HEK293T (cell line): ENCODE measurements around the gene NPAS3.

ENCODE experiments used
- CTCF ChIA-PET: fragments of 350-600 bp; formaldehyde crosslinking; extraction: SDS; loops from one replicate; lab custom pipeline; 2021; ENCODE audit warnings: antibody characterized with exemption, inconsistent platforms; lab: Yijun Ruan, JAX
- POLR2A ChIA-PET: fragments of 350-600 bp; formaldehyde crosslinking; extraction: SDS; loops from one replicate; lab custom pipeline; 2020; ENCODE audit warnings: antibody characterized with exemption, inconsistent platforms; lab: Yijun Ruan, JAX
- DNase-seq: peaks from one replicate; pipeline ENCODE4 v3.0.0; 2012; ENCODE audit warnings: mixed read lengths; ENCODE audit errors: extremely low spot score
- ARNT ChIP-seq: fragments of 450-650 bp; IDR thresholded peaks from 2 replicates; pipeline ENCODE4 v1.6.1; 2017; ENCODE audit warnings: mild to moderate bottlenecking
- BHLHE40 ChIP-seq: fragments of 450-650 bp; IDR thresholded peaks from 2 replicates; pipeline ENCODE4 v1.6.1; 2016; ENCODE audit warnings: mild to moderate bottlenecking, moderate library complexity, borderline replicate concordance
- CTBP1 ChIP-seq: fragments of 450-650 bp; IDR thresholded peaks from 2 replicates; pipeline ENCODE4 v1.6.1; 2016; ENCODE audit warnings: borderline replicate concordance
- ELF4 ChIP-seq: fragments of 450-650 bp; IDR thresholded peaks from 2 replicates; pipeline ENCODE4 v1.6.1; 2017; ENCODE audit warnings: antibody characterized with exemption
- FOXA1 ChIP-seq: fragments of 450-650 bp; IDR thresholded peaks from 2 replicates; pipeline ENCODE4 v1.6.1; 2016; ENCODE audit warnings: mild to moderate bottlenecking
- FOXK2 ChIP-seq: fragments of 450-650 bp; IDR thresholded peaks from 2 replicates; pipeline ENCODE4 v1.6.1; 2016; ENCODE audit warnings: mild to moderate bottlenecking
- FOXM1 ChIP-seq: fragments of 450-650 bp; IDR thresholded peaks from 2 replicates; pipeline ENCODE4 v1.6.1; 2017; ENCODE audit warnings: mild to moderate bottlenecking, borderline replicate concordance
- HDGF ChIP-seq: fragments of 450-650 bp; IDR thresholded peaks from 2 replicates; pipeline ENCODE4 v1.6.1; 2017; ENCODE audit warnings: antibody characterized with exemption, borderline replicate concordance
- L3MBTL2 ChIP-seq: fragments of 450-650 bp; conservative IDR thresholded peaks from 2 replicates; pipeline ENCODE4 v1.6.1; 2016; ENCODE audit warnings: mild to moderate bottlenecking
- LEF1 ChIP-seq: fragments of 450-650 bp; IDR thresholded peaks from 2 replicates; pipeline ENCODE4 v1.6.1; 2017; ENCODE audit warnings: mild to moderate bottlenecking, borderline replicate concordance
- NFRKB ChIP-seq: fragments of 450-650 bp; IDR thresholded peaks from 2 replicates; pipeline ENCODE4 v1.6.1; 2016; ENCODE audit warnings: mild to moderate bottlenecking, moderate library complexity
- PKNOX1 ChIP-seq: fragments of 450-650 bp; IDR thresholded peaks from 2 replicates; pipeline ENCODE4 v1.6.1; 2016
- SP1 ChIP-seq: fragments of 450-650 bp; IDR thresholded peaks from 2 replicates; pipeline ENCODE4 v1.6.1; 2017
- SUZ12 ChIP-seq: fragments of 450-650 bp; IDR thresholded peaks from 2 replicates; pipeline ENCODE4 v1.6.1; 2016; ENCODE audit warnings: mild to moderate bottlenecking
- TARDBP ChIP-seq: fragments of 450-650 bp; IDR thresholded peaks from 2 replicates; pipeline ENCODE4 v1.6.1; 2016
- ZNF384 ChIP-seq: fragments of 450-650 bp; IDR thresholded peaks from 2 replicates; pipeline ENCODE4 v1.6.1; 2016

The NPAS3 gene

DNA sequence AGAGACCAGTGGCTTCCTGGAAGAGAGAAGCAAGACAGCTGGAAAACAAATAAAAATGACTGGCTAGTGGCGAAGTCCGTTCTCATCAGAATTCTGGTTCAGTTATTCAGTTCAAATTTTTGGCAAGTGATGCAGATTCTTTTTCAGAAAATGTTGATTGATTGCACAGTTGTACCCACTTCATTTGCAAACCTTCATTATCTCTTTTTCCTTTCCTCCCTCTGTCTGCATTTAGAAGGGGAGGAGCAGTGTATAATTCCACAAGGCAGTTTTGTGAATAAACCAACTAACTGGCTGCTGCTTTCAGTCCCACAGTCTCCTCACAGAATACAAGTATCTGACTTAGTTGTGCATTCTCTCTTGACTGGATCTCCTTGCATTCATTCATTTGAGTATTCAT is 417.5 kb downstream of the NPAS3 start:
- POLR2A ChIA-PET = no interaction called here
- TF ChIP-seq PKNOX1 = no peak
- TF ChIP-seq SUZ12 = no peak
- no peak for TF ChIP-seq ARNT
- no peak for TF ChIP-seq FOXA1
- TF ChIP-seq NFRKB = no peak
- no peak for TF ChIP-seq L3MBTL2
- TF ChIP-seq BHLHE40 = no peak
- TF ChIP-seq ZNF384 = no peak
- TF ChIP-seq HDGF = no peak
- no peak for TF ChIP-seq LEF1
- TF ChIP-seq FOXK2 = no peak
- no peak for TF ChIP-seq FOXM1
- TF ChIP-seq CTBP1 = no peak
- no peak for TF ChIP-seq SP1
- CTCF ChIA-PET = no interaction called here
- DNase-seq = no peak

- ChIA-PET CTCF (no interaction called here), POLR2A (no interaction called here)
- DNase-seq = no peak
- TF ChIP-seq BHLHE40 (no peak), ZNF384 (no peak), ARNT (no peak), L3MBTL2 (no peak), FOXA1 (no peak), CTBP1 (no peak), TARDBP (no peak), FOXM1 (no peak), LEF1 (no peak), FOXK2 (no peak), SUZ12 (no peak), PKNOX1 (no peak)
Measured at GRCh38 chr14:33357225-33358010, 418.7 kb downstream of the NPAS3 start.

- CTCF ChIA-PET = interaction anchor here (0.7 kb wide), 1 partner anchor 15 kb away, joined by 3 read pairs; no protein-coding TSS in a partner anchor
- no peak for DNase-seq
- POLR2A ChIA-PET = no interaction called here
- TF ChIP-seq HDGF = no peak
Measured at GRCh38 chr14:33359288-33359881, 420.7 kb downstream of the NPAS3 start.

- ChIA-PET POLR2A (no interaction called here), CTCF (no interaction called here)
- TF ChIP-seq ZNF384 = no peak
- DNase-seq = no peak
Measured at GRCh38 chr14:33362934-33363333, 424.3 kb downstream of the NPAS3 start.

GRCh38 chr14:33363682-33364081 is 425.0 kb downstream of the NPAS3 start:
- ChIA-PET POLR2A (no interaction called here), CTCF (interaction anchor here (0.6 to 0.8 kb wide), 2 partner anchors 13 to 452 kb away, joined by 3 to 5 read pairs; no protein-coding TSS in a partner anchor)
- TF ChIP-seq TARDBP (no peak), ELF4 (no peak), SP1 (no peak), LEF1 (no peak), BHLHE40 (no peak), ZNF384 (no peak), SUZ12 (no peak), CTBP1 (no peak), PKNOX1 (no peak), NFRKB (no peak), ARNT (no peak)
- no peak for DNase-seq

DNA sequence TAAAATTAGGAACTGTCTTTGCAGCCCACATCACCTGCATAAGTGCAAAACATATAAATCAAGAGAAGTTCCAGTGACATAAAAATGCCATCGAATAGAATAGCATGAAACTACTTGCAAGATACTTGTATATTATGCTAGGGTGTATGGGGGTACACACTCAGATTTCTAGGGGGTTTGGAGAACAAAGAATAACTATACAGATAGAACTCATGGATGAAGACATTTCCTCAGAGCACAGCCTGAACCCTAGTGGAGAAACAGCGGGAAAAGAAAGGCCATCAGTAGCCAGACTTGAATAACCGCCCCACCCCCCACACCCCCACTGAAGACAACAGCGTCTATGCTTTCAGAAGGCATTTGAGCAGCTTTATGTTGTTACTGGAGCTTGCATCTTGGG is 425.8 kb downstream of the NPAS3 start:
- ChIA-PET CTCF (interaction anchor here (0.7 to 0.8 kb wide), 2 partner anchors 14 to 22 kb away, joined by 3 read pairs; no protein-coding TSS in a partner anchor), POLR2A (no interaction called here)
- TF ChIP-seq BHLHE40 (no peak), HDGF (no peak), NFRKB (no peak), ZNF384 (no peak), PKNOX1 (peak; percentile 79), LEF1 (no peak)
- DNase-seq = peak; percentile 43
